Camera-type eye (tissue), 1 donor: ENCODE data around the gene NUDCD2. TPM values are rescaled to one million over a fixed set of nuclear protein-coding genes. Genes with fewer than 3 reads are reported as not detected.

Experiments used
- total RNA-seq: library from RNA; depleted of rRNA; stranded (reverse); fragments of >200 nt; gene quantifications from one replicate; pipeline ENCODE4 v1.2.3, GENCODE V29; 2014

Gene NUDCD2, protein sequence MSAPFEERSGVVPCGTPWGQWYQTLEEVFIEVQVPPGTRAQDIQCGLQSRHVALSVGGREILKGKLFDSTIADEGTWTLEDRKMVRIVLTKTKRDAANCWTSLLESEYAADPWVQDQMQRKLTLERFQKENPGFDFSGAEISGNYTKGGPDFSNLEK
- 18.2 TPM for total RNA-seq

DNA sequence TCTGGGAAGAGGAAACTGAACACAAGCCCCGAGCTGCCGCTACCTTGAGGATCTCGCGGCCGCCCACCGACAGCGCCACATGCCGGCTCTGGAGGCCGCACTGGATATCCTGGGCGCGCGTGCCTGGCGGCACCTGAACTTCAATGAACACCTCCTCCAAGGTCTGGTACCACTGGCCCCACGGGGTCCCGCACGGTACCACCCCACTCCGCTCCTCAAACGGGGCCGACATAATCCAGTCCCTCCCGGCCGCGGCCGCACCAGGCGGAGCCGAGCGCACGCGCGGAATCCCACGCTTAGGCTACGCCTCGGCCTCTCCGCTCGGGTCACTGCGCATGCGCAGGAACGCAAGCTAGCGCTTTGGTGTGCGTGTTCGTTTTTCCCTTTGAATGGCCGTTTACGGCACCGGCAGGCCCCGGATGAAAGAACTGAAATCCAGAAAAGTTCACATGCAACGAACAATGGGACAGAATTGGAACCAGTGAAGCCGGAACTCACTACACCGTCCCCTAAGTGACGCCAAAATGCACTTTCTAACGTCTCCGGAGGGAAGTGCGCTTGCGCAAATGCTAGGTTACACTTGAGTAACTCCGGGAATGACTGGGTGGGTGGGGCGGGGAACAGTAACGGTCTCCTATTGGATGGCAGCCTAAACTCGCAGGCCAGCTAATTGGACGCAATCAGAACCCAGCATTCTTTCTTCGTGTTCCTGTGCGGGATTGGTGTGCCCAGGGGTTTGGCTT, at the start of gene NUDCD2:
Gene NUDCD2 (minus strand): TSS at position 284 of the 743 bp plus-strand sequence. CDS start 52 bp downstream, at position 232.

DNA sequence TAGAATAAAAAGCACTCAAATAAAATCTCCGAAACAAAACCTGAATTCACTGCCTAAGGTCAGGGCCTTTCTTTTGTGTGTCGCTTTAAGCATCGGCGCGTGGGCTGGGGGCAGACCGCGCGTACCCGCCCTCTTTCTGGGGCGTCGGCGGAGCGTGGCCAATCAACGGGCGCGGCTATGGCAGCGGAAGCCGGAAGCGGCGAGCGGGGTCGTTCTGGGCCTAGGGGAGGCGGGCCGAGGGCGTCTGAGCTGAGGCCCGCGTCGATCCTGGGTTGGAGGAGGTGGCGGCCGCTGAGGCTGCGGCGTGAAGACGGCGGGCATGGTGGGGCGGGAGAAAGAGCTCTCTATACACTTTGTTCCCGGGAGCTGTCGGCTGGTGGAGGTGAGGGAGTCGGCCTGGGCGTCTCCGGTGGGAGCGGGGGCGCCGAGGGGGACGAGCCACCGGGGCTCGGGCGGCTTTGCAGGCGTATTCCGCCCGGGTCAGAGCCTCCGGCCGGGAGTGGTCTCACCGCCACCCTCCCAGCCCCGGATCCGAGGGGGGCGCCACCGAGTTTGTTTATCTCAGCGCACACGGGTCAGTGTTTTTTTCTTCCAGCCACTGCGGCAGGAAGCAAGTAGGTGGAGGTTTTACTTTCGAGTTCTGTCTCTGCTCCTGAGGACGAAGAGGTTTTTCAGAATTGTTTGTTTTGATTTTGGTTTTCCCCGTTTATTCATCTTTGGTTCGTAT, 45.6 kb upstream of the NUDCD2 start, which contains the start of gene MAT2B:
Gene MAT2B (plus strand): TSS at position 252 of the 727 bp plus-strand sequence. CDS start 68 bp downstream, at position 320.

DNA sequence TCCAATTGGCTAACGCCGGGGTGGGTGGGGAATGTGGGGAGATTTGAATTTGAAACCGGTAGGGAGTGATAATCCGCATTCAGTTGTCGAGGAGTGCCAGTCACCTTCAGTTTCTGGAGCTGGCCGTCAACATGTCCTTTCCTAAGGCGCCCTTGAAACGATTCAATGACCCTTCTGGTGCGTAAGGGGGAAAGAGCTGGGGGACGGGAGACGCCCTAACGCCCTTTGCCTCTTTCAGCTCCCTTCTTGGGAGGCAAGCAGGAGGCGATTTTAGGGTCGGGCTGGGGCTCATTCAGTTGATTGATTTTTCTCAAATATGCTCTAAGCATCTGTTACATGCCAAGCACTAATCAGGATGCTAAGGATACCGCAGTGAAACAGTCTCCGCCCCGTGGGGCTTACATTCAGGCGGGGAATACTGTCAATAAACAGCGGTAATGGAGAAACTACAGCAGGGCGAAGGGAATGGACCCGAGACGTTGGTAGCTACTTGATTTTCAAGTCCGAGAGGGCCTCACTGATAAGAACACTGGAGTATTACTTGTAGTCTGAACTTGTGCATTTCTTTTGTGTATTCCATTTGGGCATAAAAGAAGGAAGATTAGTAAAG, 765 bp upstream of the NUDCD2 start, which contains the start of gene HMMR:
Gene HMMR (plus strand): TSS at position 71 of the 610 bp plus-strand sequence. CDS start 61 bp downstream, at position 132.

GRCh38 chr5:163437309-163438182, 22.4 kb downstream of the NUDCD2 start, which contains the start of gene CCNG1:
Gene CCNG1, plus strand, starts transcription at chr5:163437595. Its CDS starts 1,662 bp downstream, at chr5:163439257.

Other genes starting within 250 kb of the NUDCD2 start
- gene CCNG1, start 22.5 kb downstream of the NUDCD2 start, total RNA-seq: 300 TPM
- gene HMMR, start 530 bp upstream of the NUDCD2 start, total RNA-seq: 8.6 TPM
- 85.3 TPM for gene MAT2B, start 45.5 kb upstream of the NUDCD2 start, total RNA-seq